Fibroblast of lung (primary cell): ENCODE results near the gene SLTM. TPM values are rescaled to one million over a fixed set of nuclear protein-coding genes. Genes with fewer than 3 reads are reported as not detected.
"Not testable (repeated sequence)": the region's sequence is repeated elsewhere in the genome, so short reads cannot be mapped to it uniquely, and the experiment has no call there.

Source experiments
- DNase-seq, 2 donors: peaks; one replicate each; pipeline versions ENCODE4 v3.0.0 to v3.0.0-alpha.2; 2010; ENCODE audit warnings: low read depth in 2 of 2
- H2AFZ ChIP-seq: 2 replicates; pipeline ENCODE4 v1.5.1; 2012; ENCODE audit warnings: low read length, control low read depth, inconsistent platforms
- H3K27ac ChIP-seq: 2 replicates; pipeline ENCODE4 v1.5.1; 2011; ENCODE audit warnings: low read length, control low read depth; ENCODE audit not compliant: insufficient read depth
- H3K27me3 ChIP-seq: 2 replicates; pipeline ENCODE4 v1.5.1; 2011; ENCODE audit warnings: mild to moderate bottlenecking, low read length; ENCODE audit not compliant: control insufficient read depth, insufficient read depth
- H3K36me3 ChIP-seq: 2 replicates; pipeline ENCODE4 v1.5.1; 2011; ENCODE audit warnings: low read length; ENCODE audit not compliant: control insufficient read depth, insufficient read depth
- H3K4me1 ChIP-seq: 2 replicates; pipeline ENCODE4 v1.5.1; 2011; ENCODE audit warnings: low read length; ENCODE audit not compliant: control insufficient read depth, insufficient read depth; ENCODE audit errors: extremely low read depth
- H3K4me2 ChIP-seq: 2 replicates; pipeline ENCODE4 v1.5.1; 2011; ENCODE audit warnings: low read length, control low read depth; ENCODE audit not compliant: insufficient read depth; ENCODE audit errors: extremely low read depth
- H3K4me3 ChIP-seq, 4 experiments: fragments of 200-600 bp in 1 of 4; sonication (generic) in 1 of 4; replicated peaks in 1 of 4; 2 replicates each; pipeline ENCODE4 v1.5.1; 2011 to 2016; ENCODE audit warnings: low read length in 4 of 4, low read depth in 3 of 4, mild to moderate bottlenecking in 3 of 4, control low read depth in 2 of 4, inconsistent platforms in 1 of 4, mixed read lengths in 1 of 4; ENCODE audit not compliant: insufficient read depth in 1 of 4; ENCODE audit errors: control extremely low read depth in 1 of 4
- H3K79me2 ChIP-seq: 2 replicates; pipeline ENCODE4 v1.5.1; 2012; ENCODE audit warnings: mild to moderate bottlenecking, low read length, inconsistent platforms; ENCODE audit not compliant: control insufficient read depth, insufficient read depth
- H3K9ac ChIP-seq: 2 replicates; pipeline ENCODE4 v1.5.1; 2011; ENCODE audit warnings: mild to moderate bottlenecking, low read length, control low read depth; ENCODE audit not compliant: insufficient read depth
- H3K9me3 ChIP-seq: 2 replicates; pipeline ENCODE4 v1.5.1; 2012; ENCODE audit warnings: low read depth, low read length; ENCODE audit not compliant: control insufficient read depth, insufficient read depth
- H4K20me1 ChIP-seq: 2 replicates; pipeline ENCODE4 v1.5.1; 2011; ENCODE audit warnings: low read length; ENCODE audit not compliant: control insufficient read depth, insufficient read depth; ENCODE audit errors: extremely low read depth
- CTCF ChIP-seq, 2 donors: IDR thresholded peaks in 1 of 2; conservative IDR thresholded peaks in 1 of 2; 1 replicate in 1 of 2; 2 replicates in 1 of 2; pipeline ENCODE4 v1.5.1; 2011 to 2012; ENCODE audit warnings: low read length in 2 of 2, control low read depth in 1 of 2, inconsistent platforms in 1 of 2, low read depth in 1 of 2, mild to moderate bottlenecking in 1 of 2
- EZH2 ChIP-seq: IDR thresholded peaks from 2 replicates; pipeline ENCODE4 v1.5.1; 2012; ENCODE audit warnings: low read length, control low read depth, mild to moderate bottlenecking; ENCODE audit errors: missing control alignments
- polyA plus RNA-seq, 2 donors: library from polyadenylated mRNA; depleted of rRNA in 1 of 2; stranded (reverse) in 1 of 2; unstranded in 1 of 2; fragments of >200 nt; gene quantifications; 2 replicates each; pipeline ENCODE4 v1.2.1, GENCODE V29; 2011 to 2012; ENCODE audit warnings: missing spikeins in 1 of 2
- total RNA-seq: library from RNA; depleted of rRNA; stranded (reverse); fragments of >200 nt; gene quantifications from 2 replicates; pipeline ENCODE4 v1.2.1, GENCODE V29; 2014

Gene SLTM
- total and polyA plus RNA-seq, 2 donors (not counting 1 experiment from before 2014, with no cell fraction given) = 19.3 to 67.2 TPM

GRCh38 chr15:58921267-58921790, 12.2 kb downstream of the SLTM start:
- Histone ChIP-seq H3K4me2 (no peak overlapping the region), H3K27ac (no peak overlapping the region), H3K9ac (no peak overlapping the region), H4K20me1 (no peaks in the 10 kb centered on the region), H3K4me1 (peaks cover 14% of the 10 kb centered on the region), H3K9me3 (no peaks in the 10 kb centered on the region), H3K36me3 (peaks cover 4% of the 10 kb centered on the region), H3K27me3 (no peaks in the 10 kb centered on the region), H3K79me2 (peaks cover 58% of the 10 kb centered on the region), H2AFZ (no peak overlapping the region), H3K4me3 (no peak overlapping the region)
- TF ChIP-seq CTCF (conservative IDR thresholded peaks at IDR 0.05 in 1 of 2, IDR thresholded peaks at IDR 0.05 in 1 of 2; ENCODE audit: low read depth in 1 of 2, low read length in 2 of 2) = no peak
- TF ChIP-seq EZH2 = no peak
- DNase-seq = peak in 1 of 2 donors; percentile 72

GRCh38 chr15:58920447-58920846, 13.0 kb downstream of the SLTM start:
- DNase-seq = not testable (repeated sequence)

DNA sequence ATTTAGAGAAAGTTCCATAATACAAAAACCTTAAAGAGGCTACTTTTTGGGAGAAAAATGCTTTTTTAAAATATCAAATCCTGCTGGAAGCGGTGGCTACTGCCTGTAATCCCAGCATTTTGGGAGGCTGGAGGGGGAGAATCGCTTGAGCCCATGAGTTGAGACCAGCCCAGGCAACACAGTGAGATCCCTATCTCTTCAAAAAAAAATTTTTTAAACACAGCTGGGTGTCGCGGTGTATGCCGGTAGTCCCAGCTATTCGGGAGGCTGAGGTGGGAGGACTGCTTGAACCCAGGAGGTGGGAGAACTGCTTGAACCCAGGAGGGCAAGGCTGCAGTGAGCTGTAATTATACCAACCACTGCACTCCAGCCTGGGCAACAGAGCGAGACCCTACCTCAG, 14.2 kb downstream of the SLTM start:
- Histone ChIP-seq H3K4me1 (peaks cover 4% of the 10 kb centered on the region), H3K27ac (no peak overlapping the region), H3K27me3 (no peaks in the 10 kb centered on the region), H3K4me3 (no peak overlapping the region), H4K20me1 (no peaks in the 10 kb centered on the region), H3K4me2 (no peak overlapping the region), H3K9me3 (no peaks in the 10 kb centered on the region), H3K9ac (no peak overlapping the region), H2AFZ (no peak overlapping the region), H3K36me3 (no peaks in the 10 kb centered on the region), H3K79me2 (peaks cover 49% of the 10 kb centered on the region)
- no peak for TF ChIP-seq CTCF (conservative IDR thresholded peaks at IDR 0.05 in 1 of 2, IDR thresholded peaks at IDR 0.05 in 1 of 2; ENCODE audit: low read depth in 1 of 2, low read length in 2 of 2)
- TF ChIP-seq EZH2 = no peak
- no peak for DNase-seq

More at GRCh38 chr15:58920447-58920846, 13.0 kb downstream of the SLTM start:
- H3K36me3 ChIP-seq, H2AFZ ChIP-seq, H3K4me3 ChIP-seq, H3K27me3 ChIP-seq, H3K4me2 ChIP-seq, H3K9me3 ChIP-seq, H3K27ac ChIP-seq, H4K20me1 ChIP-seq, H3K9ac ChIP-seq: not testable (repeated sequence)
- Histone ChIP-seq H3K79me2 (peaks cover 50% of the 10 kb centered on the region), H3K4me1 (peaks cover 14% of the 10 kb centered on the region)
